Middle frontal gyrus (tissue), 1 donor: ENCODE data around the gene CANT1.
A peak's percentile ranks its signal among the peaks of the same experiment; 100 is the strongest.
"Not testable (repeated sequence)": the region's sequence is repeated elsewhere in the genome, so short reads cannot be mapped to it uniquely, and the experiment has no call there.

Source experiments
- DNase-seq: peaks from one replicate; pipeline ENCODE4 v3.0.0-alpha.2; 2015; ENCODE audit warnings: low spot score; ENCODE audit errors: extremely low spot score

The CANT1 gene

DNA sequence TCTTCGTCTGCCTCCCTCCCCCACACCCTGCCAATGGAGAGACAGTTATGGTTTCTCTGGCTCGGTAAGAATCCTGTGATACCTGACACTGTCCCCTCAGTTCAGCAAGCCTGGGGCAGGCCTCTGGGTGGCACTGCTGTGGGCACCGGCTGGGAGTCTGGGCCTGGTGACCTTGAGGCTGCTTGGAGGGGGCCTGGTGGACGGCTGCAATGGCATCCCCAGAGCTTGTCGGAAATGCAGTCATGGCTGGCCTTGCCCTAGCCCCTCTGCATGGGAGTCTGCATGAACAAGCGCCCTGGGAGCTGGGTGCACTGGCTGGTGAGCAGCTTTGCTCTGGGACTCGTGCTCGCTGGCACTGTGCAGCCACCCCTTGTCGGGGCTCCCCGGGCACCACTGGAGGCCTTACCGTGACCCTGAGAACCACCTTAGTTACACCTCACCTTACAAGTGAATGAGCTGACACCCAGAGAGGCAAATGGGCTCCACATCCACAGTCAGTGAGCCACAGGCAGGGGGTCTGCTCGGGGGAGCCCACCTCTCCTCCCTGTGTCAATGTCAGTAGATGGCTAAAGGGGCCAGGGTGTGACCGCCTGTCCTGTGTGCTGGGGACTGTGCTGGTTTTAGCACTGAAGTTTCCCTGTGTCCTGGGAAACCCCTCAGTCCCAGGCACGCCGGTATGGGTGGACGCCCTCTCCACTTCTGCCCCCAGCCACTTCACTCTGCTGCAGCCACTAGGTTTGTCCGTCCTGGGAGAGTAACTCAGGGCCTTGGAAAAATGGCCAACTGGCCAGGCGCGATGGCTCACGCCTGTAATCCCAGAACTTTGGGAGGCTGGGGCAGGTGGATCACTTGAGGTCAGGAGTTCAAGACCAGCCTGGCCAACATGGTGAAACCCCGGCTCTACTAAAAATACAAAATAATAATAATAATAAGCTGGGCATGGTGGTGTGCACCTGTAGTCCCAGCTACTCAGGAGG is 31.3 kb downstream of the CANT1 start:
- no peak for DNase-seq

DNA sequence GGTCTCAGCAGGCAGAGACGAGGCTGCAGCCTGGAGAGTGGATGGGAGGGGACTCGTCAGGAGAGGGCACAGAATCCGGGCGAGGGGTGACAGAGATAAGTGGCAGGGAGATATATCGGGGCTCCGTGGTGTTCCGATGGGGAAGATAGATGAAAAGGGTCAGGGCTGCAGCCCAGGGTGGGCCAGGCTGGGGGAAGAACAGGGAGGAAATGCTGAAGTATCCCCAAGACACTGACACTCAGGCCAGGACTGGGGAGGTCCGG is 32.0 kb downstream of the CANT1 start:
- DNase-seq: no peak

DNA sequence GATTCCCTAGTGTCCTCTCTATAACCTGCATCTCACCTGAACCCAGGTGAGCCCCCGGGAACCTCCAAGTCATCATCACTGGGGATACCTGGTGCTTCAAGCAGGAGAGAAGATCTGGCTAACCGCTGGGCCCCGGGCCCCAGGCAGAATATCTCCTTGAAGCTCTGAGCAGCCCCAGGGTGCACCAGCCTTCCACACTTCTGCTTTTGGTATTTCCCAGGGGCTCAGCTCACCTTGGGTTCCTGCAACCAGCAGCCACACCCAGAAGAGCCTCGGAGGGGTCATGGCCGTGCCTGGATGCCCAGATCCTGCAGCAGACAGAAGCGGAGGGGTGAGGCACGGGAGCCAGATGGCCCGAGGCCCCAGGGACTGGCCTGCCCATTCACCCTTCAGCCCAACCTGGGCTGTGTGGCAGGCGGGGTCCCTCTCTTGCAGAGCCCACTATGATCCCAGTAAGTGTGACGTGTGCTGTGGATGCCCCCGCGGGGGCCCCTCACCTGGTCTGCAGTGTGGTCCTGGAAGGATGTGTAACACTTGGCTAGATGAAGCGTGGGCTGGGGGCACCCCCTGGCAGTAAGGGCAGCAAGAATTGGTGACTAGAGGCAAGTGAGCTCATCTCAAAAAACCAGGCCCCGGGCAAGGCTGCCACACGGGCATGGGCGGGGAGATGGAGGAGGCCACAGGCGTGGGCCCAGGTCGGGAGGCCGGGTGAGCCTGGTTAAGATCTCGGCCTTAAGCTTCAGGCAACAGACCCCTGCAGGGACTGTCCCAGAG is 32.5 kb downstream of the CANT1 start:
- DNase-seq: no peak

DNA sequence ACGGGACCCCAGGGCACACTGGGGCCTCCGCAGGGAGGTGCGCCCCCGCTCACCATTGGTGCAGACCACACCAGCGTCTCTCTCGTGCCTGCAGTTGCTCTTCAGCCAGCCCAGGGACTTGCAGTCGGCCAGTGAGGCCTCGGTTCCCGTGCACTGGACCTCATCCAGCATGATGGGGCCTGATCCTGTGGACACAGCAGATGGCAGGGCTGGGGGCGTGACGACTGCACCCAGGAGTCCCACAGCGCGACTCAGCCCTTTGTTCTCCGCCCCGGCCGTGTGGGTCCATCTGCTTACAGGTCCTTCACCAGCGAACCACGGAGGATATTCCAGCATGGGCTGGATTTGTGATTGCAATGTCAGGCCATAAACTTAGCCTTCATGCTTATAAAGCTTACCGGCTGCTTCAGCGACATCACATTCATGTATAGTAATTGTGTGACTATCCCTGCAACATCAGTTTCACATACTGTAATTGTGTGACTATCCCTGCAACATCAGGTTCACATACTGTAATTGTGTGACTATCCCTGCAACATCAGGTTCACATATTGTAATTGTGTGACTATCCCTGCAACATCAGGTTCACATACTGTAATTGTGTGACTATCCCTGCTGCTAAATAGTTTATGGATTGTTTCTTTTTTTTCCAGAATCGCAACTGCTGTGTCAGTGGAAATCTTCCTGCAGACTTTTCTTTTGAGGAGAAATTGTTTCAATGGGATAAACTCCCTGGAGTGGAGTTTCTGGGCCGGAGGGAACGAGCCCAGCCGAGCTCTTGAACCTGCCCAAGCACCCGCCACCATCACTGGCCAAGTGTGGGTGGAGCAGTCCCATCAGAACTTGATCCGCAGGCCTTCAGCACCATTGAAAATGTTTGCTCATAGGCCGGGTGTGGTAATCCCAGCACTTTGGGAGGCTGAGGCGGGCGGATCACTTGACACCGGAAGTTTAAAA is 34.7 kb downstream of the CANT1 start:
- no peak for DNase-seq

DNA sequence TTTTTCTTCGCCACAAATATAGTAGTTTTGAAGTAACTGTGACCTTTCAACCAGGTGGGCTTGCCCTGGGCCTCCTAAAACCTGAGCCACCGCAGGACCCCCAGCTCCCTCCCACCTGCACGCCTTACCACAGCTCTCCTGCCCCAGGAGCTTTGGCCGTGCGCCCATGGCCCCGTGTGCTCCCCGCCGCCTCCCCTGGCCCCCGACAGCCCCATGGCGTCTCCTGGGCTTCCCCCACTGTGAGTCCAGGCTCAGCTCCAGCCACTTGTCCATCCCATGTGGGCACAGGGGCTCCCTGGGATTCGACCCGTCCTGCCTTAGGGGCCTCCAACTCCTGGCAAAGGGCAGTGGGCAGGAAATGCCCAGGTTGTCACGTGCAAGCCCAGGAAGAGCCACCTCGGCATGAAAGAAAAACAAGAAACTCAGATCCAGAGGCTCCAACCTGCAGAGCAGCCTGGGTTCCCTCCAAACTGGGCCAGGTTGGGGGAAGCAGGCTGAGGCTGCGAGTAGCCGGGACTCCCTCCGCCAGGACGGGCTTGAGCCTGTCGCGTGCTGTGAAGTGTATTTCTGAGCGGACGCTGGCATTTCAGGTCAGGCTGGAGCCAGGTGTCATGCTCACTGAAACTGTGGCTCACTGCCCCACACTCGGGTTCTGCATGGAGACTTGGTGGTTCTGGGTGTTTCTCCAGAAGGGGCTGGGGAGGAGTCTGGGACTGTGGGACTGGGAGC is 35.6 kb downstream of the CANT1 start:
- DNase-seq: no peak

DNA sequence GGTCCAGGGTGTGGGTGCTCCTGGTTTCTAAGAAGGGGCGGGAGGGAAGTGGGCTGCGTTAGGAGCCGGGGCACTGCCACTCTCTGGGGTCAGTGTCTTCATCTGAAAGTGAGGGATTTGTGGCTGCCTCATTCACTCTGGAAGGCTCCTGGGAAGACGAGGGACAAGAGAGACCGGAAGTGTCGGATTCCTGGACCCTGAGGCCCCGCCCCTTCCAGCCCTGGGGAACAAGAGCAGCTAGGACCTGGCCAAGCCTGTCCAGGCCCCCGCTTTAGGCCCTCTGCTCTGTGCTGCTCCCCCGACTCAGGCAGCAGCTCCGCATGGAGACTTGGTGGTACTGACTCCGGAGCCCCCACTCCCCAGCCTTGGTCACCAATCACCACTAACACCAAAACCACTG is 36.4 kb downstream of the CANT1 start:
- no peak for DNase-seq

DNA sequence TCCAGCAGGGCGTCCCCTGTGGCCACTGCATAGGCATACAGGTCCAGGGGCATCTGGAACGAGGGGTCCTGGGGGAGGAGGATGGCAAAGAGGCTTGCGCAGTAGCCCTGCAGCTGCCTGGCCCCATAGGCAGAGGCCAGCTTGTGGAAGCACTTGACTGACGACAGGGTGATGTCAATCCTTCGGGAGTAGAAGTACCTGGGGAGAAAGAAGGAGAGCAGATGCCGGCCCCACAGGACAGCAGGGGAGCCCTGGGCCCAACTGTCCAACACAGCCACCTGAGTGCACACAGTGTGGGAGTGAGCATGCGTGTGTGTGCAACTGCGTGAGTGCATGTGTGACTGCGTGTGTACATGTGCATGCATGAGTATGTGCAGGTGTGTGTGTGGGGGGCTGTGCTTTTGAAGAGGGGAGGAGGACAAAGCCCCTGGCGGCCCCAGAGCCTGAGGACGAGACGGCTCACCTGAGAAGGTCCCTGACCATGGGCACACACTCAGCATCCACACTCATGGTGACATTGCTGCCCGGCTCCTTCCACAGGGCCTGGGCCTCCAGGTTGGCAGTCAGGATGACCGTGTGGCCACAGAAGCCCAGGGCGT is 37.0 kb downstream of the CANT1 start:
- no peak for DNase-seq

DNA sequence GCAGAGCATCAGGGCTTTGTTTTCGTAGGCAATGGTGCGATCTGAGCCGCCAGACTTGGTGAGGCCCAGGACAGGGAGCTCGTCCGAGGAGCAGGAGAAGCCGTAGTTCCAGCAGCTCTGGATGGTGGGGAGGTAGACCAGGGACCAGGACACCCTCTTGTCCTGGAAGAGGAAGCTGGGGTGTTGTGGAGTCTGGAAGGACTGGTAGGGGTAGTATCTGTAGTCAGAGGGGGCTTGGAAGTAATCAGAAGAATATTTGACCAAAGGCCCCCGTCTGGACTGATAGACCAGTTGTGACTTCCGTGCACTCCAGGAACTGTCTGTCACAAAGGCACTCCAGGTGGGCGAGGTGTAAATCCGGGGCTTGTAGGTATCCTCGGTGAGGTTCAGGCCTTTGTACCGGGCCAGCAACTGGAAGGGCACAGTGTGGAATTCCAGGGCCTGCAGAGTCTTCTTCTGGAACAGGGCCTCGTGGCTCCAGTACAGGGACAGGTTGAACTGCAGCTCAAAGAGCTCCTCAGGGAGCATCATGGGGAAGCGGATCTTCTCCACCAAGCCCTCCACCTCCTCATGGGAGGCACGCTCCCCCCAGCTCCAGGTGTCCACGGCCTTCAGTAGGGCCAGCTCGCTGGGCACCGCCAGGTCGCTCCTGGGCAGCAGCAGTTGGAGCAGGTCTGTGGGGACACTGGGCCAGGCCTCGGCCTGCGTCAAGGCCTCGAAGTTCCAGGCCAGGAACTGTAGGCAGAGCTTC is 37.6 kb downstream of the CANT1 start:
- no peak for DNase-seq

DNA sequence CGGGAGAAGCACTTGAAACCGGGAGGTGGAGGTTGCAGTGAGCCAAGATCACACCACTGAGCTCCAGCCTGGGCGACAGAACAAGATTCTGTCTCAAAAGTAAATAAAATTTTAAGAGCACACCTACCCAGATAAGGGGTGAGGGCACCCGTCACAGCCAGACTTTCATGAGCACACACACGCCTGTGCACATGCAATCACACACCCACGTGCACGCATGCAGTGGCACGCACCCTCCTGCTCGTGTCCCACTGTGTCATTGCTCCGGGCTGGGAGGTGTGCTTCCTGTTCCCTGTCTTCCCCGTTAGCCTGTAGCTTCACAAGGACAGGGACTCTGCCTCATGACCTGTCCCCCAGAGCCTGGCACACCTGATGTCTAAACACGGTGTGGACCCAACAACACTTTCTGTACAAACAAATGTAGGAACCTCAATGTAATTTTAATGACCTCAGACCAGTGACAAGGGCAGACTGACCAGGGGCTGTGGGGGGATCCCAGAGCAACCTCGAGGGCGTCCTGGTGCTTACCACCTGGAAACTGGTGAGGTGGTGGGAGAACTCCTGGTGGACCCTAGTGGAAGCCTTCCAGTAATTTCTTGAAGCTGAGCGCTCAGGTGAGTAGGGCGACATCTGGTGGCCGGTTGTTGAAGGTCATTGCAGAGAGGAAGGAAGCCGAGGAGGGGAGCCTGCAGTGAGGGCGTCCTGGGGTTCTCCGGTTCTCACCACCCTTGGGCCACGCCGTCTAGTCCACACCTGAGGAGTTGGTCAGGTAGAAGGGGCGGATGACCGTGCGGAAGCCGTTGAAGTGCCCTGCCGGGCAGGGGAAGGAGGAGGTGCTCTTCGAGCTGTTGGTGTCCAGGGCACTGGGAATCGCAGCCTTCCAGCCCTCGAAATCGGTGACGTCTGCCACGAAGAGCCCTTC is 38.5 kb downstream of the CANT1 start:
- DNase-seq: peak; percentile 62

DNA sequence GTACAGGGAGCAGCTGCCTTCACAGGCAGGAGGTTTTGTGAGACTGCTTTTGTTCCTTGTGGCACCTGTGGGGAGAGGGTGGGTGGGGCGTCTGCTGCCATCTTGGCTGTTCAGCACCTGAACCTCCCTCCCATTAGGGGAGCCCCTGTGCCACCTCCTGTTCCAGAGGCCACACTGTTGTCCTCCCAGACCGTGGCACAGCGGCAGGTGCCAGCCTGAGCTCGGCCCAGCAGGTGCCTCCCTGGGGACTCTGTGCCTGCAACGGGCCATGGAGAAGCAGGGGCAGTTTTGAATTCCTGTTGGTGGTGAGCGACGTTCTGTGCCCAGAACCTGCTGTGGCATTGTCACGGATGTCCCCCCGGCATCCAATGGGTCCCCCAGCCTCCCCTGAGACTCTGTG is 39.7 kb downstream of the CANT1 start:
- no peak for DNase-seq

DNA sequence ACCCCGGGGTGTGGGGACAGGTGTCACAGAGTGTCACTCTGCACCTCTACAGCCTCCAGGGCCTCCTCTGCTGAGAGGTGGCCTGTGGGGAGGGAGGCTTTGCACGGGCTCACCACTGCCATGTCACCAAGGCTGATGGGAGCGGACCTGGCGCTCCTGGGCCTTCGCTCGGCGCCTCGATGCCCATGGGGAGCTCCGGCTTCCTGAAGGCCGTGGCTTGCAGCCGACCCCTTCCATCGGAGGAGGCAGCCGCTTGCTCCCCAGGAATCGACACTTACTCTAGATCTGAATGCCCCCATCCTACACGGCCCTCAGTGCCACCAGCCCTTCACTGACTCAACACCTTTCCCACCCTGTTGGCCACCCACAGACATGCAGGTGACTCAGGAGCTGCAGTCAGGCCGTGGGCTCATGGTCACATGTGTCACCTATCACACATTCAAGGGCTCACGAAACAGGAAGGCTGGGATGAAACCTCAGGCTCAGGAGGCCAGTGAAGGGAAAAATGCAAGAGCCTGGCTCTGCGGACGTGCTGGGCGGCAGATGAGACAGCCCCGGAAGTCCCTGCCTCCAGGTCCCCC is 41.7 kb downstream of the CANT1 start:
- DNase-seq: no peak

DNA sequence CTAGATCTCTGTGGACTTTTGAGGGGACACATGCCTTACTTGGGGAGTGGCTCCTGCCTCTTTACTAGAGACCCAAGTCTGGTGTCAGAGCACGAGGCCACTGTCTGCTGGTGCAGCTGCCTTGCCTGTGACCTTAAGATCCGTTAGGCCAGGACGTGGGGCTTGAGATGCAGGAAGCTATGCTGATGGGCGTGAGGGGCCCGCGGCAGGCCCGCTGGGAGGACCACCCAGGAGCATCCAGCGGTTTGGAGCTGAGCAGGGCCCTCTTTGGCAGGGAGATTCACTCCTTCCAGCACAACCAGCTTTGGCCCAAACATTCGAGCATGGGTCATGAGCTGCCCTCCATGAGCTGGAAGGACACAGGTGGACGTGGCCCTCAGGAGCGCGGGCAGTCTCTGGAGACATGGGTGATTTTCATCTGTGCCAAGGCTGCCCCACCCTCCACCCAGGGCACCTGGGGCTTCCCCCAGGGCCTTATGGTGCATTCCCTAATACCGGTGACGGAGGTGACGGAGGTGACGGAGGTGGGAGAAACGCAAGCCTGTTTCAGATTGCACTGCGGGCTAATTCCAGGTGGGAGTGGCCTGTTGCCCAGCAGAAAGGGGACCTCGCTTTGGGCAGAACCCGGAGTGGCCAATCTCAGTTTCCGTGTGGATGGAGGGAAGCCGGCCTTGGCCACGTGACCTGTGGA is 42.5 kb downstream of the CANT1 start:
- no peak for DNase-seq

DNA sequence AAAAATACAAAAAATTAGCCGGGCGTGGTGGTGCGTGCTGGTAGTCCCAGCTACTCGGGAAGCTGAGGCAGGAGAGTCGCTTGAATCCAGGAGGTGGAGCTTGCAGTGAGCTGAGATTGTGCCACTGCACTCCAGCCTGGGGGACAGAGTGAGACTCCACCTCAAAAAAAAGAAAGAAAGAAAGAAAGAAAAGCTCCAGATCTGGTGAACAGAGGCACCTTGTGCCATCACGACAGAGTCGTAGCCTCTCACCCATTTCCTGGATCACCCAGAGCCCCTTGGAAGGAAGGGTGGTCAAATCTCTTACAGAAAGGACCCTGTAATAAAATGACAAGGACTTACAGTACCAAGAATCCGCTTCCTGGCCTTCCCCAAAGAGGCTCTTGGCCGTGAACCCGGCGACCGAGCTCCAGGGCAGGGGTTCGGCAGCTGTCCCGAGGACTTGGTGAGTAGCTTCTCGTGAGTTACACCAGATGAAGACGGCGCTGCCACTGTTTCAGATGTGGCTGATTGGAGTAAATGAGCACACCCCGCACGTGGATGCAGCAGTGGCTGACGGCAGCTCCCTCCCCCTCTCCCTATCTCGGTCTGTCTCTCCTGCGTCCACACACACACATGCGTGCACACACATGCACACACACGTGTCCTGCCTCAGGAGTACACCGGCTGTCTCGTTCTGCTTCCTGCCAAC is 43.3 kb downstream of the CANT1 start:
- DNase-seq: no peak

DNA sequence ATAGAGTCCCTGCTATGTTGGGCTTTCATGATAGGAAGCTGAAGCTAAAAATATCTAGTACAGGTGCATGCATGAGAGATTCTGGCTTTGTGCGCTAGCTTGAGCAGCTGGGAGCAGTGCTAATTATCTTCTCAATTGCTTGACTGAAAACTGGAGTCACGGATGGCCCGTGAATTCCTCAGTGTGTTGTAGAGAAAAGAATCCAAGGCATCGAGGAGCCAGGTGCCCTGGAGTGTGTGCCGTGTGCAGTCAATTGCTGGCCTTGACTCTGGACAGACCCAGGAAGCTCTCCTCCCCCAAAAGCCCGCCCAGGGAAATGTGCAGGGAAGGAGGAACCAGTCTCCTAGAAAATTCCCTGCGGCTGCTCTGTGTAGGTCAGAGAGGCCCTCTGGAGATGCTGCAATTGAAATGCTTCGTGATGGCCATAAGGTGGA is 44.1 kb downstream of the CANT1 start:
- no peak for DNase-seq

DNA sequence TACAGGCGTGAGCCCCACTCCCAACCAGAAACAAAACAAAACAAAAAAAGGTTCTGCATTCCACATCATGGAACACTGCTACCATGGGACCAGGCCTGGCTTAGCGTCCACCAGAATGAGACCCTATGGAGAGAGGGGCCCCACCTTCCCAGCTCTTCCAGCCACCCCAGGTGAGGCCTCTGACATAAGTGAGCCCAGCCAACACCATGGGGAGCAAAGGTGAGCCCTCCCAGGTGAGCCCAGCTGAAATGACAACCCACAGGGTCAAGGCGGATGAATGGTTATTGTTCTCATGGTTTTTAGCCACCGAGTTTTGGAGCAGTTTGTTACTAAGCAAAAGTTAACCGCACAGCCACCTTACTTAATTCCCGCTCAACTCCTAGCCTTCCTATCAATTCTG is 46.2 kb downstream of the CANT1 start:
- no peak for DNase-seq

DNA sequence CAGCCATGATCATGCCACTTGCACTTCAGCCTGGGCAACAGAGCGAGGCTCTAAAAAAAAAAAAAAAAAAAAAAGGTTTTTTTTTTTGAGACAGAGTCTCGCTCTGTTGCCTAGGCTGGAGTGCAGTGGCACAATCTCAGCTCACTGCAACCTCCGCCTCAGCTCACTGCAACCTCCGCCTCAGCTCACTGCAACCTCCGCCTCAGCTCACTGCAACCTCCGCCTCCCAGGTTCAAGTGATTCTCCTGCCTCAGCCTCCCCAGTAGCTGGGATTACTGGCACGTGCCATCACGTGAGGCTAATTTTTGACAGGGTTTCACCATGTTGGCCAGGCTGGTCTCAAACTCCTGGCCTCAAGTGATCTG is 46.6 kb downstream of the CANT1 start:
- not testable (repeated sequence) for DNase-seq

DNA sequence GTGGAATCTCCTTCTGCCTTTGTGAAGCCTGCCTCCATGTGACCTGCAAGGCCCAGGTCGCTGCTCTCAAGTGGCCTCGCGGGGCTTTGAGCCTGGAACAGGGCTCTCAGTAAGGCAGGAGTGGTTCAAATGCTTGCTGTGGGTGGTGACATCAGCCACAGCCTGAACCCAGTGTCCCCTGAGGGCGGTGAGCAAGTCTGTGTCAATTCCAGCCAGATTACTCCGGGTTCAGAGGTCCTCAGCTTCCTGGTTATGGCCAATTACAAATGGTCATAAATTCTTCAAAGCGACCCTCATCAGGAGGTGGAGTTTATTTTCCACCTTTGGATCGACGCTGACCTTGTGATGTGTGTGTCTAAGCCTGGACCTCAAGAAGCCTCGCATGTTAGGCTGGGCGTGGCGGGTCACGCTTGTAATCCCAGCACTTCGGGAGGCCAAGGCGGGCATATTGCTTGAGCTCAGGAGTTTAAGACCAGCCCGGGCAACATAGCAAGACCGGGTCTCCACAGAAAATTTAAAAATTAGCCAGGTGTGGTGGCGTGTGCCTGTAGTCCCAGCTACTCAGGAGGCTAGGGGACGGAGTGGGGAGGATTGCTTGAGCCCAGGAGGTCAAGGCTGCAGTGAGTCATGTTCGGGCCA is 47.1 kb downstream of the CANT1 start:
- DNase-seq: no peak
